ENCODE measurements around the gene THBS3.

DNA sequence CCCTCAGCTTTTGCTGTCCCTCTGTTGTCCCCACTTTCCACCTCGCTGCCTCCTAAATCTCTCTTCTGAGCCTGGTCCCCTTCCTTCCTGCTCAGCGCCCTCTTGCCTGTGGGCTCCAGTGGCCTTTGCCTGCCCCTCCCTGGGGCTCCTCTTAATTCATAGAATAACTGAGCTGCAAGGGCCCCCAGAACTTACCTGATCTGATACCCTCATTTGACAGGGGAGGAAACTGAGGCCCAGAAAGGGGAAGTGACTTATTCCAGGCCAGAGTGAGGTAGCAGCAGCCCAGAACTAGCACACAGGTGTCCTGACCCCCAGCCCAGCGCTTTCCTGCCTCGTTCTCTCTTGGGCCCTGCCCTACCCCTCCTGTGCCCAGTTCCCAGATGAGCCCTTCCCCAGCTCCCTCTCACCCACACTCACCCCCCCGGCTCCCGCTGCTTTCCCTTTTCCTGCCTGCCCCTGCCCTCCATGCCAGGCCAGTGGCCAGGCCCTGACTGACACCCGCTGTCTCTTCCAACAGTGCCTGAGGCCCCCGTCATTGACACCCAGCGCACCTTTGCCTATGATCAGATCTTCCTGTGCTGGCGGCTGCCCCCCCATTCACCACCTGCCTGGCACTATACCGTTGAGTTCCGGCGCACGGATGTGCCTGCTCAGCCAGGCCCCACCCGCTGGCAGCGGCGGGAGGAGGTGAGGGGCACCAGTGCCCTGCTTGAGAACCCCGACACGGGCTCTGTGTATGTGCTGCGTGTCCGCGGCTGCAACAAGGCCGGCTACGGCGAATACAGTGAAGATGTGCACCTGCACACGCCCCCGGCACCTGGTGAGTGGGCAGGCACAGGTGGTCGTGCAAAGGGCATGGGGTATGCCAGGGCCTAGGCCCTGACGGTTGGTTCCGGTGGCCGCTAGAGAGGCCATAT lies 28.3 kb downstream of the THBS3 start:
- TF ChIP-seq POLR2A (IDR thresholded peaks at IDR 0.05; ENCODE audit: low read depth, low read length): no peak
- no peak for TF ChIP-seq RFX5 (IDR thresholded peaks at IDR 0.05; ENCODE audit: low read depth, low read length)
- no peak for TF ChIP-seq SMC3 (IDR thresholded peaks at IDR 0.05; ENCODE audit: low read depth, low read length)
- no peak for TF ChIP-seq ELK1 (IDR thresholded peaks at IDR 0.05; ENCODE audit: borderline replicate concordance, low read depth, low read length)
- TF ChIP-seq CTCF (conservative IDR thresholded peaks at IDR 0.05; ENCODE audit: low read depth, low read length): no peak
- TF ChIP-seq CHD1 (IDR thresholded peaks at IDR 0.05; ENCODE audit: low read depth, low read length): no peak
- TF ChIP-seq RCOR1 (IDR thresholded peaks at IDR 0.05; ENCODE audit: insufficient replicate concordance, low read length): no peak
